GM12864 (cell line): ENCODE measurements around the gene MAG.

Source experiments
- DNase-seq: peaks from one replicate; pipeline ENCODE4 v3.0.0-alpha.2; 2011; ENCODE audit warnings: low read depth
- H3K4me3 ChIP-seq: 2 replicates; pipeline ENCODE4 v1.5.1; 2011; ENCODE audit warnings: mild to moderate bottlenecking, low read depth, low read length, control low read depth
- CTCF ChIP-seq: IDR thresholded peaks from 2 replicates; pipeline ENCODE4 v1.5.1; 2011; ENCODE audit warnings: low read depth, mild to moderate bottlenecking, moderate library complexity, low read length, control low read depth, inconsistent platforms; ENCODE audit errors: missing control alignments

The MAG gene

GRCh38 chr19:35249848-35250711, 41.9 kb upstream of the MAG start:
- peak overlapping the region; percentile 79 for H3K4me3 ChIP-seq
- DNase-seq: no peak
- TF ChIP-seq CTCF: no peak

- no peak overlapping the region for H3K4me3 ChIP-seq
- TF ChIP-seq CTCF: no peak
- no peak for DNase-seq
Observed at GRCh38 chr19:35251456-35251855, 40.5 kb upstream of the MAG start.

- no peak for DNase-seq
- TF ChIP-seq CTCF: no peak
Observed at GRCh38 chr19:35253316-35254286, 38.4 kb upstream of the MAG start.

GRCh38 chr19:35254341-35255297, 37.3 kb upstream of the MAG start:
- no peak overlapping the region for H3K4me3 ChIP-seq
- DNase-seq: no peak
- TF ChIP-seq CTCF: no peak

More at GRCh38 chr19:35253316-35254286, 38.4 kb upstream of the MAG start:
- H3K4me3 ChIP-seq: no peak overlapping the region

GRCh38 chr19:35256566-35256965, 35.4 kb upstream of the MAG start:
- H3K4me3 ChIP-seq: no peak overlapping the region
- DNase-seq: no peak
- TF ChIP-seq CTCF: no peak

GRCh38 chr19:35257113-35257461, 34.9 kb upstream of the MAG start:
- no peak for TF ChIP-seq CTCF

More at GRCh38 chr19:35257113-35257461, 34.9 kb upstream of the MAG start:
- no peak overlapping the region for H3K4me3 ChIP-seq
- no peak for DNase-seq
